ENCODE measurements around the gene CFAP45.

The CFAP45 gene

GRCh38 chr1:159900086-159900680 is at the start of gene CFAP45:
TSS of gene CFAP45 (minus strand) at chr1:159900165. CDS start at chr1:159900098, 67 bp downstream.
- no peak for DNase-seq

GRCh38 chr1:159949123-159949522 is 49.2 kb upstream of the CFAP45 start:
- DNase-seq: no peak

GRCh38 chr1:159947942-159948341 is 48.0 kb upstream of the CFAP45 start:
- DNase-seq: no peak

- no peak for DNase-seq
Measured at GRCh38 chr1:159946242-159947187, 46.5 kb upstream of the CFAP45 start.

GRCh38 chr1:159945483-159946241 is 45.7 kb upstream of the CFAP45 start, which contains the start of gene IGSF9:
TSS of gene IGSF9 (minus strand) at chr1:159945613. CDS start at chr1:159943454, 2,159 bp downstream.
- peak; percentile 78 for DNase-seq

- DNase-seq: no peak
Measured at GRCh38 chr1:159944623-159945455, 44.9 kb upstream of the CFAP45 start.

- no peak for DNase-seq
Measured at GRCh38 chr1:159943908-159944622, 44.1 kb upstream of the CFAP45 start.

- DNase-seq: no peak
Measured at GRCh38 chr1:159943278-159943640, 43.3 kb upstream of the CFAP45 start.

- DNase-seq: no peak
Measured at GRCh38 chr1:159942632-159943277, 42.8 kb upstream of the CFAP45 start.

- DNase-seq: peak; percentile 89
Measured at GRCh38 chr1:159941591-159942560, 41.9 kb upstream of the CFAP45 start.

GRCh38 chr1:159941141-159941540 is 41.2 kb upstream of the CFAP45 start:
- no peak for DNase-seq

- DNase-seq: no peak
Measured at GRCh38 chr1:159940006-159940620, 40.1 kb upstream of the CFAP45 start.

- DNase-seq: no peak
Measured at GRCh38 chr1:159939678-159940002, 39.7 kb upstream of the CFAP45 start.

- DNase-seq: no peak
Measured at GRCh38 chr1:159938905-159939677, 39.1 kb upstream of the CFAP45 start.

- DNase-seq: no peak
Measured at GRCh38 chr1:159938211-159938852, 38.4 kb upstream of the CFAP45 start.

GRCh38 chr1:159937054-159937750 is 37.2 kb upstream of the CFAP45 start:
- no peak for DNase-seq

GRCh38 chr1:159936273-159936904 is 36.4 kb upstream of the CFAP45 start:
- no peak for DNase-seq

All from NCI-H1436 treated with DMSO at 0.1 percent for 48 hours (cell line).